BJ (cell line): ENCODE data around the gene WNT7A. TPM values are rescaled to one million over a fixed set of nuclear protein-coding genes. Genes with fewer than 3 reads are reported as not detected.

Experiments
- CTCF ChIA-PET: fragments of 350-600 bp; formaldehyde crosslinking; extraction: SDS; loops from one replicate; lab custom pipeline; 2021; ENCODE audit warnings: antibody characterized with exemption, inconsistent platforms; lab: Yijun Ruan, JAX
- POLR2A ChIA-PET: fragments of 300-600 bp; sonication (Branson Sonifier 250); formaldehyde crosslinking; extraction: SDS; loops from one replicate; lab custom pipeline; 2021; ENCODE audit warnings: antibody characterized with exemption; lab: Charles Lee
- DNase-seq: peaks from one replicate; pipeline ENCODE4 v3.0.0-alpha.2; 2011; ENCODE audit warnings: low read depth
- H3K27me3 ChIP-seq: 2 replicates; pipeline ENCODE4 v1.6.0; 2011; ENCODE audit warnings: low read length; ENCODE audit not compliant: control insufficient read depth, insufficient read depth
- H3K36me3 ChIP-seq: 2 replicates; pipeline ENCODE4 v1.5.1; 2011; ENCODE audit warnings: low read length; ENCODE audit not compliant: control insufficient read depth, insufficient read depth
- H3K4me3 ChIP-seq: 2 replicates; pipeline ENCODE4 v1.5.1; 2011; ENCODE audit warnings: low read depth, mild to moderate bottlenecking, control low read depth, low read length
- polyA plus RNA-seq: library from polyadenylated mRNA; depleted of rRNA; stranded (reverse); fragments of >200 nt; gene quantifications from 2 replicates; pipeline ENCODE4 v1.2.3, GENCODE V29; 2011
- TF ChIP-seq, protein P1 (sequence below): IDR thresholded peaks from 2 replicates; pipeline ENCODE4 v1.5.1; 2011; ENCODE audit warnings: low read depth, mild to moderate bottlenecking, control low read depth, inconsistent platforms, low read length, moderate library complexity; ENCODE audit not compliant: insufficient read depth

Gene WNT7A
- polyA plus RNA-seq, 1 experiment = not detected

DNA sequence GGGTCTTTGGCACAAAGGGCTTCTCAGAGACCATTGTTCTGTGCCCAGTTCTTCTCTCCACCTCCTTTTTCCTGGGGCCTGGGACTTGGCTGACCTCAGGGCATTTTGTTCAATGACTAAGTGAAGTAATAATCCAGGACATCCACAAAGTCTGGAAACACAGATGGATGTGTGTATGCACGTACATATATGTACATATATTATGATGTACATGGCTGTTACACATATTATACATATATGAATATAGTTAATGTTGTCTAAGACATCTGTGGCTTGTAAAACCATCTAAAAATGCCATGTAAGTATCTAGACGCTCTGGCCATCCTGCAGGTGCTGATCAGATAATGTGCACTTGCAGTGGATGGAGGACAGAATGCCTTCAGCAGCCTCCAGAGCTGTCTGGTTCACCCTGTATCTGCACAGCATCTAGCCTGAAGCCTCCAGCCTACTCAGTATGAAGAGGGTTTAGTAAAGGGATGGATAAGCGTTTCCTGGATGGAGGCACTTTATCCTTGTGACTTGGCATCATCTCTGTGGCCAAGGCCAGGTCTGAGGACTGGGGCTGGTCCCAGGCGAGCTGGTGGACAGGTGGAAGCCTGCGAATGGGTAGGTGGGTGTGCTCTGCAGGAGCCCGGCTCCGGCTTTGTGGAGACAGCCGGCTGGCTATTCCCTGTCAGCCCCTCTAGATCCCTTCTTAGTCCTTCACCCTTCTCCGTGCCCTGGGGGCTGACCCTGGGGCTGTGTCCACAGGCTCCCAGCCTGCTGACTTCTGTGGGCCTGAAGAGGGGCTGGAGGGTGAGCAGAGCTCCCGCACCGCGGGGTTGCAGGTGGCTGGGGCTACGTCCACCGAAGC is 88.4 kb downstream of the WNT7A start:
- DNase-seq = no peak
- CTCF ChIA-PET = no interaction called here
- POLR2A ChIA-PET = no interaction called here

DNA sequence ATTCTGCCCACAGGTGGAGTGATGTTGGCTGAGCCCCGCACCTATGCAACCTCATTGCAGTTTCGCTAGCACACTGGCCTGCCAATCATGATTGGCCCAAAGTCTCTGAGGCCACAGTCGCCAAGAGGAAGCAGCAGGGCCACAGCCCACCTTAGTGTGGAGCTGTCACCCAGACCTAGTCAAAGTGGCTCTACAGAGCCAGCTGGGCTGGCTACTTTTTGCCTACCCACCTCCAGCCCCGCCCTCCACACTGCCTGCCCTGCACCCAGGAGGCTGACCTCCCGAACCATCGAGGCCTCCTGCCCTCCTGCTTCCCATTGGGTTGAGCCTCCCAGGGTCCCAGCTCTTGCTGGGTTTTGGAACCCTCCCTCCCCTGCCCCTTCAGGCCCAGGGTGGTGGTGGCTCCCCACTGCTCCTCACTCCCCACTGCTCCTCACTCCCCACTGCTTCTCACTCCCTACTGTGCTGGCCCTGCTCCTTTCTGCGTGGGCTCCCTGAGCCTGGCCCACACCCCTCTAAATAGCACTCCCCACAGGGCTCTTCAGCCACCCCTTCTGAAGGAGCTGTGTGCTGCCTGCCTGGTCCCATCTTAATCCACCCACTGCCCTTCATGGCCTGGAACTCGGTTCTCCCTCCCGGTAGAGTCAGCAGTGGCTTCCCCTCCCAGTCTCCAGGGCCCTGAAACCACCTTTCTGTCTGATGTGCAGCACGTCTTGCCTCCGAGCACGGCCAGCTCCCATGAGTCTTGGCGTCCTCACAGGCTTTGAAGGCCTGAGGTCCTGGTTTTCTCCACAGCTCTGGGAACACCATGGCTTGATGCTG is 89.3 kb downstream of the WNT7A start:
- POLR2A ChIA-PET = no interaction called here
- TF ChIP-seq, protein P1, sequence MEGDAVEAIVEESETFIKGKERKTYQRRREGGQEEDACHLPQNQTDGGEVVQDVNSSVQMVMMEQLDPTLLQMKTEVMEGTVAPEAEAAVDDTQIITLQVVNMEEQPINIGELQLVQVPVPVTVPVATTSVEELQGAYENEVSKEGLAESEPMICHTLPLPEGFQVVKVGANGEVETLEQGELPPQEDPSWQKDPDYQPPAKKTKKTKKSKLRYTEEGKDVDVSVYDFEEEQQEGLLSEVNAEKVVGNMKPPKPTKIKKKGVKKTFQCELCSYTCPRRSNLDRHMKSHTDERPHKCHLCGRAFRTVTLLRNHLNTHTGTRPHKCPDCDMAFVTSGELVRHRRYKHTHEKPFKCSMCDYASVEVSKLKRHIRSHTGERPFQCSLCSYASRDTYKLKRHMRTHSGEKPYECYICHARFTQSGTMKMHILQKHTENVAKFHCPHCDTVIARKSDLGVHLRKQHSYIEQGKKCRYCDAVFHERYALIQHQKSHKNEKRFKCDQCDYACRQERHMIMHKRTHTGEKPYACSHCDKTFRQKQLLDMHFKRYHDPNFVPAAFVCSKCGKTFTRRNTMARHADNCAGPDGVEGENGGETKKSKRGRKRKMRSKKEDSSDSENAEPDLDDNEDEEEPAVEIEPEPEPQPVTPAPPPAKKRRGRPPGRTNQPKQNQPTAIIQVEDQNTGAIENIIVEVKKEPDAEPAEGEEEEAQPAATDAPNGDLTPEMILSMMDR = no peak
- no peaks in the 10 kb centered on the region for H3K36me3 ChIP-seq
- H3K27me3 ChIP-seq = peaks cover 3% of the 10 kb centered on the region; the same call in 1 of the 2 replicates
- CTCF ChIA-PET = interaction anchor here (1.0 kb wide), 1 partner anchor 16 kb away, joined by 3 read pairs; no protein-coding TSS in a partner anchor
- no peak overlapping the region for H3K4me3 ChIP-seq
- DNase-seq = no peak

More for the DNA sequence above, 88.4 kb downstream of the WNT7A start:
- H3K36me3 ChIP-seq = no peaks in the 10 kb centered on the region
- peaks cover under 1% of the 10 kb centered on the region; the same call in 1 of the 2 replicates for H3K27me3 ChIP-seq
- no peak overlapping the region for H3K4me3 ChIP-seq
- TF ChIP-seq, protein P1 = no peak

DNA sequence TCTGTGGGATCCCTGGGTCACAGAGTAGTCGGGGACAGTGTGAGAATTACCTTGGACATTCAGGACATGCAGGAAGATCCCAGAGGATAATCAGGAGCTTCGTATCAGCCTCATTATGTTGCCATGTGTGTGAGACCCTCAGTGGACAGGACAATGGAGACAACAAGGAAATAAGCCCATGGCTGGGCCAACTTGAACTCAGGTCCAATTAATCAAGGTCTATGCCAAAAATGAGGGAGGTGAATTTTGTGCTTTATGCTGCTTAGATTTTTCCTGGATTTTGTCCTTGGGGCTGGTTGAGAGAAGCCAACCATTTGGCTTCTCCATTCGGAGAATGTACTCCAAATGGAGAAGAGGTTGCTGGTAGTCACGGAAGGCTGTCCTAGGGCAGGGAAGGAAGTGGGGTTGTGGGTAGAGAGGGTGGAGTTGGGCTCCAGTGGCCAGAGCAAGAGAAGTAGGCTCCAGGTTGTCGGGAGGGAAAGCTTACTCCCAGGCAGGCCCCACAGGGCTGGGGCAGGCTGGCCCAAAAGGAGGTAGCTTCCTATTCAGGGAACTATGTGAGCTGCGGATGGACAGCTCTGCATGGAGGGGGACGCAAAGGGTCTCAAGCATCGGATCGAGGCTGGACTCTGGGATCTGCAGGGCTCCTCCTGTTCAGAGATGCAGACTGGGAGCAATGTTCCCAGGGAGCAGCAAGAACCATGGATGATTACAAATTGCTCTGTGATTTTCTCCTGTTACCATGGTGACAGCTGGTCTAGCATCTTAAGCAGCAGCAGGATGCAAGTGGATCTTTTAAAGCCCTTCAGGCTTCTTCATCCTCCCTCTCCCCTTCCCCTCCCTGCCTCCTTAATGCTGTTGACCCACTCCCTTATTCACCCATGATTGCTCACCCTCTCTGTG is 91.1 kb downstream of the WNT7A start:
- TF ChIP-seq, protein P1 = no peak
- ChIA-PET POLR2A (no interaction called here), CTCF (no interaction called here)
- Histone ChIP-seq H3K27me3 (peaks cover 3% of the 10 kb centered on the region; the same call in 1 of the 2 replicates), H3K36me3 (no peaks in the 10 kb centered on the region), H3K4me3 (no peak overlapping the region)
- no peak for DNase-seq

DNA sequence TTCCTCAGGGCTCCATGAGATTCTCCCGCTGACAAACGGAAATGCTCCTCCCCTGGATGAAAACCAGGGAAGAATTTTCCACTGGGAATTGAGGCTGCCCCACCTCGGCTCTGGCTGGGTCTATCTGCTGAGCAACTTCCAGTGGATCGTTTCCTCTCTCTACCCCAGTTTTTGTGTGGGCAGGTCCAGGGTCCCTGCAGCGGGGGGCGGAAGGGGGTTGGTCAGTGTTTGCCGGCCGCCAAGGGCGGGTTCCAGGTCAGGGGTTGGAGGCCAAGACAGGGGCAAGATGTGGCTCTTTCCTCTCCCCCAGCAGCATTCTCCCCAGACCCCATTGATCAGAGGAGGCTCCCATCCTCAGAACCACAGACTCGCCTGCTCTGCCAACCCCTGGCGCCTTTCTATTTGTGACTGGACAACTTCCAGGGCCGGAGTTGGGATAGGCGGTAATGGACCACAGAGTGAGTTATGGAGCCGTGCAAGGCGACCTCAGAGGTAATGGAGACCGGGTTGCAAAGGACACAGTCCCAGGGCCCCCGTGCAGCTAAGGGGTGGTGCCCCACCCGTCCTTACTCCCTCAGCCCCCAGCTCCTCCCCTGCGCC is 92.2 kb downstream of the WNT7A start:
- H3K4me3 ChIP-seq = no peak overlapping the region
- H3K27me3 ChIP-seq = peaks cover 3% of the 10 kb centered on the region; the same call in 1 of the 2 replicates
- H3K36me3 ChIP-seq = no peaks in the 10 kb centered on the region
- ChIA-PET POLR2A (no interaction called here), CTCF (no interaction called here)
- TF ChIP-seq, protein P1 = no peak
- DNase-seq = no peak
